ENCODE data around the gene NECTIN2.

DNA sequence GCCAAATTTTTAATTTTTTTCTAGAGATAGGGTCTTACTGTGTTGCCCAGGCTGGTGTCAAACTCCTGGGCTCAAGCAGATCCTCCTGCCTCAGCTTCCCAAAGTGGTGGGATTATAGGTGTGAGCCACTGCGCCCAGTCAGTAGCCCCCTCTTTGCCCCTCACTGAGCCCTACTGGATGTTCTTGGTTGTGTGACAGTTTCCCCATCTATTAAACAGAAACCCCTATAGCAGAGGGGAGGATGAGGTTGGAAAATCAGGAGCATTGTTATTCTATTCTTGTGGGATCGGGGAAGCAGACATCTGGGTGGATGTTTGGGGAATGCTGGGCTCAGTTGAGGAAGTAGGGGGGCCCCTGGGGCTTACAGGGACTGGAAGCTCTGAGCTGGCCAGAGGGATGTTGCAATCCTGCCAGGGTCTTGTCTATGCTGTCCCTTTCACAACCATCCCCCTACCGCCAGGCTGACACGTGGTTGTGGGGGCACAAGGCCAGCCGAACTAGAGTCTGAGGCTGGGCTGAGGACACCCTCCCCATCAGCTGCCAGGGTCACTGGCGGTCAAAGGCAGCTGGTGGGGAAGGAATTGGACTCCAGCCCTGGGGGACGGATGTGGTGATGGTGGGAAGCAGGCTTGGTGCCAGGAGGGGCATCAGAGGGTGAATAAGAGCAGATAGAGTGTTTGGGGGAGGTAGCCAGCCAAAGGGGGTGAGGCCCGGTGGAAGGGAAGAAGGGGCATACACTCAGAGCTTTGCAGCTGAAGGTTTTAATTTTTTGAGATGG lies 79.2 kb downstream of the NECTIN2 start:
- TF ChIP-seq, protein P1, sequence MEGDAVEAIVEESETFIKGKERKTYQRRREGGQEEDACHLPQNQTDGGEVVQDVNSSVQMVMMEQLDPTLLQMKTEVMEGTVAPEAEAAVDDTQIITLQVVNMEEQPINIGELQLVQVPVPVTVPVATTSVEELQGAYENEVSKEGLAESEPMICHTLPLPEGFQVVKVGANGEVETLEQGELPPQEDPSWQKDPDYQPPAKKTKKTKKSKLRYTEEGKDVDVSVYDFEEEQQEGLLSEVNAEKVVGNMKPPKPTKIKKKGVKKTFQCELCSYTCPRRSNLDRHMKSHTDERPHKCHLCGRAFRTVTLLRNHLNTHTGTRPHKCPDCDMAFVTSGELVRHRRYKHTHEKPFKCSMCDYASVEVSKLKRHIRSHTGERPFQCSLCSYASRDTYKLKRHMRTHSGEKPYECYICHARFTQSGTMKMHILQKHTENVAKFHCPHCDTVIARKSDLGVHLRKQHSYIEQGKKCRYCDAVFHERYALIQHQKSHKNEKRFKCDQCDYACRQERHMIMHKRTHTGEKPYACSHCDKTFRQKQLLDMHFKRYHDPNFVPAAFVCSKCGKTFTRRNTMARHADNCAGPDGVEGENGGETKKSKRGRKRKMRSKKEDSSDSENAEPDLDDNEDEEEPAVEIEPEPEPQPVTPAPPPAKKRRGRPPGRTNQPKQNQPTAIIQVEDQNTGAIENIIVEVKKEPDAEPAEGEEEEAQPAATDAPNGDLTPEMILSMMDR (IDR thresholded peaks at IDR 0.05; ENCODE audit: low read depth, low read length): no peak
- no peak for TF ChIP-seq EZH2phosphoT487 (IDR thresholded peaks at IDR 0.05; ENCODE audit: low read depth)
